Measurements from ENCODE around the gene NHP2. TPM values are rescaled to one million over a fixed set of nuclear protein-coding genes. Genes with fewer than 3 reads are reported as not detected.

The NHP2 gene
- polyA plus RNA-seq, 3 donors: 68.9 to 139 (median 108) TPM

- TF ChIP-seq, protein P1, sequence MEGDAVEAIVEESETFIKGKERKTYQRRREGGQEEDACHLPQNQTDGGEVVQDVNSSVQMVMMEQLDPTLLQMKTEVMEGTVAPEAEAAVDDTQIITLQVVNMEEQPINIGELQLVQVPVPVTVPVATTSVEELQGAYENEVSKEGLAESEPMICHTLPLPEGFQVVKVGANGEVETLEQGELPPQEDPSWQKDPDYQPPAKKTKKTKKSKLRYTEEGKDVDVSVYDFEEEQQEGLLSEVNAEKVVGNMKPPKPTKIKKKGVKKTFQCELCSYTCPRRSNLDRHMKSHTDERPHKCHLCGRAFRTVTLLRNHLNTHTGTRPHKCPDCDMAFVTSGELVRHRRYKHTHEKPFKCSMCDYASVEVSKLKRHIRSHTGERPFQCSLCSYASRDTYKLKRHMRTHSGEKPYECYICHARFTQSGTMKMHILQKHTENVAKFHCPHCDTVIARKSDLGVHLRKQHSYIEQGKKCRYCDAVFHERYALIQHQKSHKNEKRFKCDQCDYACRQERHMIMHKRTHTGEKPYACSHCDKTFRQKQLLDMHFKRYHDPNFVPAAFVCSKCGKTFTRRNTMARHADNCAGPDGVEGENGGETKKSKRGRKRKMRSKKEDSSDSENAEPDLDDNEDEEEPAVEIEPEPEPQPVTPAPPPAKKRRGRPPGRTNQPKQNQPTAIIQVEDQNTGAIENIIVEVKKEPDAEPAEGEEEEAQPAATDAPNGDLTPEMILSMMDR (IDR thresholded peaks at IDR 0.05): no peak
- peaks cover 9 to 12% of the 10 kb centered on the region in 2 donors for H3K4me1 ChIP-seq (ENCODE audit: control insufficient read depth in 1 of 2, insufficient read depth in 2 of 2, low read length in 2 of 2)
- H3K27ac Mint-ChIP-seq: no peak overlapping the region
- no peak overlapping the region for H2AFZ ChIP-seq (ENCODE audit: insufficient read depth, low read depth, low read length, poor library complexity, severe bottlenecking)
- no peaks in the 10 kb centered on the region for H4K20me1 ChIP-seq (ENCODE audit: insufficient read depth, low read length)
- WGBS (ENCODE audit: insufficient coverage): no CpG with 5 or more reads among the region's 4 CpGs
- H3K9me3 ChIP-seq (replicated peaks in 1 of 2; ENCODE audit: control insufficient read depth in 1 of 2, insufficient read depth in 1 of 2, low read length in 2 of 2): no peaks in the 10 kb centered on the region
- H3K4me3 ChIP-seq (replicated peaks in 1 of 3; ENCODE audit: low read depth in 2 of 3, low read length in 3 of 3): no peak overlapping the region
- no peak overlapping the region for H3K9ac ChIP-seq (ENCODE audit: insufficient read depth, low read length, poor library complexity, severe bottlenecking)
- no peaks in the 10 kb centered on the region for H3K79me2 ChIP-seq (ENCODE audit: insufficient read depth, low read length)
- H3K36me3 ChIP-seq (replicated peaks in 1 of 2; ENCODE audit: control insufficient read depth in 1 of 2, insufficient read depth in 2 of 2, low read length in 2 of 2): no peaks in the 10 kb centered on the region
- H3K9me3 Mint-ChIP-seq: peaks cover 0 to 4% (median 2%) of the 10 kb centered on the region in 7 donors
- no peaks in the 10 kb centered on the region for H3K27me3 ChIP-seq (ENCODE audit: control insufficient read depth in 2 of 2, insufficient read depth in 2 of 2, low read length in 2 of 2)
- DNase-seq: no peak
- peaks cover 2 to 13% (median 8%) of the 10 kb centered on the region in 3 donors for H3K27me3 Mint-ChIP-seq (ENCODE audit: low read depth in 3 of 3)
- H3K27ac ChIP-seq (ENCODE audit: low read depth in 1 of 2, low read length in 2 of 2): no peak overlapping the region
- H3K4me2 ChIP-seq (replicated peaks; ENCODE audit: extremely low read depth, low read length, poor library complexity, severe bottlenecking): no peak overlapping the region
- peaks cover 17% of the 10 kb centered on the region for H3K4me1 Mint-ChIP-seq
- intact Hi-C loops (cut with micrococcal nuclease): no loop called here
- H3K4me3 Mint-ChIP-seq: no peak overlapping the region
- H3K36me3 Mint-ChIP-seq: no peaks in the 10 kb centered on the region
Measured at GRCh38 chr5:178191661-178192060, 38.0 kb upstream of the NHP2 start.

DNA sequence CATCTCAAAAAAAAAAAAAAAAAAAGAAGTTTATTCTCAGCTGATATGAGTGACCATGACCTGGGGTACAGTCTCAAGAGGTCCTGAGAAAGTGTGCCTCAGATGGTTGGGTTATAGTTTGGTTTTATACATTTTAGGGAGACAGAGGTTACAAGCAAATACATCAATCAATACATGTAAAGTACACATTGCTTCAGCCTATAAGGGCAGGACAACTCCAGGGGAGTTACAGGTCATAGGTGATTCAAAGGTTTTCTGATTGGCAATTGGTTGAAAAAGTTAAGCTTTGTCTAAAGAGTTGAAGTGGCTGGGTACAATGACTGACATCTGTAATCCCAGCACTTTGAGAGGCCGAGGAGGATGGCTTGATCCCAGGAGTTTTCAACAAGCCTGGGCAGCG lies 35.7 kb upstream of the NHP2 start:
- no peak for DNase-seq
- Histone ChIP-seq H3K9me3 (replicated peaks in 1 of 2; ENCODE audit: control insufficient read depth in 1 of 2, insufficient read depth in 1 of 2, low read length in 2 of 2) (no peaks in the 10 kb centered on the region), H3K79me2 (ENCODE audit: insufficient read depth, low read length) (no peaks in the 10 kb centered on the region), H3K27ac (ENCODE audit: low read depth in 1 of 2, low read length in 2 of 2) (no peak overlapping the region), H3K36me3 (replicated peaks in 1 of 2; ENCODE audit: control insufficient read depth in 1 of 2, insufficient read depth in 2 of 2, low read length in 2 of 2) (no peaks in the 10 kb centered on the region), H2AFZ (ENCODE audit: insufficient read depth, low read depth, low read length, poor library complexity, severe bottlenecking) (no peak overlapping the region), H3K4me3 (replicated peaks in 1 of 3; ENCODE audit: low read depth in 2 of 3, low read length in 3 of 3) (no peak overlapping the region), H4K20me1 (ENCODE audit: insufficient read depth, low read length) (no peaks in the 10 kb centered on the region), H3K4me2 (replicated peaks; ENCODE audit: extremely low read depth, low read length, poor library complexity, severe bottlenecking) (no peak overlapping the region), H3K27me3 (ENCODE audit: control insufficient read depth in 2 of 2, insufficient read depth in 2 of 2, low read length in 2 of 2) (no peaks in the 10 kb centered on the region), H3K4me1 (ENCODE audit: control insufficient read depth in 1 of 2, insufficient read depth in 2 of 2, low read length in 2 of 2) (peaks cover 9 to 20% of the 10 kb centered on the region in 2 donors), H3K9ac (ENCODE audit: insufficient read depth, low read length, poor library complexity, severe bottlenecking) (no peak overlapping the region)
- 50% methylated on average over 2 of the region's 2 CpGs for WGBS (ENCODE audit: insufficient coverage)
- peaks cover 2 to 8% (median 8%) of the 10 kb centered on the region in 3 donors for H3K27me3 Mint-ChIP-seq (ENCODE audit: low read depth in 3 of 3)
- no peak overlapping the region for H3K4me3 Mint-ChIP-seq
- H3K36me3 Mint-ChIP-seq: no peaks in the 10 kb centered on the region
- H3K27ac Mint-ChIP-seq: no peak overlapping the region
- H3K4me1 Mint-ChIP-seq: peaks cover 22% of the 10 kb centered on the region
- intact Hi-C loops (cut with micrococcal nuclease): no loop called here
- H3K9me3 Mint-ChIP-seq: peaks cover 0 to 4% (median 2%) of the 10 kb centered on the region in 7 donors
- TF ChIP-seq, protein P1 (IDR thresholded peaks at IDR 0.05): no peak

Measured in CD14-positive monocyte (primary cell).